Neural crest cell (in vitro differentiated cells): ENCODE results near the gene PPP1R14C. TPM values are rescaled to one million over a fixed set of nuclear protein-coding genes. Genes with fewer than 3 reads are reported as not detected.
A peak's percentile ranks its signal among the peaks of the same experiment; 100 is the strongest.

ENCODE experiments used
- DNase-seq: peaks from one replicate; pipeline ENCODE4 v3.0.0; 2021; ENCODE audit warnings: low read depth, mixed read lengths, low spot score
- H3K27ac Mint-ChIP-seq: one replicate; pipeline ENCODE4 v1.8.0; 2021; ENCODE audit warnings: mild to moderate bottlenecking, mixed read lengths; ENCODE audit not compliant: unreplicated experiment
- H3K27me3 Mint-ChIP-seq: 2 replicates; pipeline ENCODE4 v1.8.0; 2021; ENCODE audit warnings: low read depth, mild to moderate bottlenecking, mixed read lengths
- H3K36me3 Mint-ChIP-seq: 2 replicates; pipeline ENCODE4 v1.8.0; 2021; ENCODE audit warnings: low read depth, mild to moderate bottlenecking, mixed read lengths
- H3K4me1 Mint-ChIP-seq: 2 replicates; pipeline ENCODE4 v1.8.0; 2021; ENCODE audit warnings: mixed read lengths
- H3K4me3 Mint-ChIP-seq: one replicate; pipeline ENCODE4 v1.8.0; 2021; ENCODE audit warnings: mild to moderate bottlenecking, mixed read lengths
- H3K9me3 Mint-ChIP-seq: 2 replicates; pipeline ENCODE4 v1.8.0; 2021; ENCODE audit warnings: mixed read lengths
- CTCF ChIP-seq: fragments of 200-600 bp; sonication (generic); conservative IDR thresholded peaks from 2 replicates; pipeline ENCODE4 v1.5.0; 2021; ENCODE audit warnings: antibody characterized with exemption, mild to moderate bottlenecking
- total RNA-seq: library from RNA; stranded (reverse); gene quantifications from 2 replicates; pipeline ENCODE4 v1.2.1, GENCODE V29; 2021

Gene PPP1R14C
- total RNA-seq, 1 donor from 2014 or later, result 7.3 TPM

GRCh38 chr6:150248300-150248699, 105.5 kb downstream of the PPP1R14C start:
- H3K36me3 Mint-ChIP-seq, result peaks cover 12% of the 10 kb centered on the region
- H3K4me3 Mint-ChIP-seq, result no peak overlapping the region
- peaks cover 13% of the 10 kb centered on the region for H3K4me1 Mint-ChIP-seq

GRCh38 chr6:150249261-150249660, 106.4 kb downstream of the PPP1R14C start:
- H3K4me1 Mint-ChIP-seq, result peaks cover 19% of the 10 kb centered on the region
- no peak for DNase-seq
- no peak for TF ChIP-seq CTCF
- H3K27me3 Mint-ChIP-seq, result no peaks in the 10 kb centered on the region
- peaks cover 15% of the 10 kb centered on the region for H3K9me3 Mint-ChIP-seq
- H3K4me3 Mint-ChIP-seq, result no peak overlapping the region
- H3K27ac Mint-ChIP-seq, result no peak overlapping the region
- H3K36me3 Mint-ChIP-seq, result peaks cover 12% of the 10 kb centered on the region

More at GRCh38 chr6:150248300-150248699, 105.5 kb downstream of the PPP1R14C start:
- Mint-ChIP-seq H3K27ac (no peak overlapping the region), H3K9me3 (peaks cover 12% of the 10 kb centered on the region), H3K27me3 (no peaks in the 10 kb centered on the region)
- DNase-seq, result no peak
- TF ChIP-seq CTCF, result no peak

- peaks cover 12% of the 10 kb centered on the region for H3K36me3 Mint-ChIP-seq
- peak overlapping the region; percentile 8 for H3K27ac Mint-ChIP-seq
- peaks cover 19% of the 10 kb centered on the region for H3K4me1 Mint-ChIP-seq
- TF ChIP-seq CTCF, result no peak
- H3K4me3 Mint-ChIP-seq, result no peak overlapping the region
- H3K9me3 Mint-ChIP-seq, result peaks cover 15% of the 10 kb centered on the region
- no peaks in the 10 kb centered on the region for H3K27me3 Mint-ChIP-seq
- no peak for DNase-seq
These were observed 108.0 kb downstream of the PPP1R14C start for GRCh38 chr6:150250826-150251225.

- peaks cover 17% of the 10 kb centered on the region for H3K9me3 Mint-ChIP-seq
- no peak overlapping the region for H3K27ac Mint-ChIP-seq
- no peak overlapping the region for H3K4me3 Mint-ChIP-seq
- DNase-seq, result no peak
- no peaks in the 10 kb centered on the region for H3K27me3 Mint-ChIP-seq
- TF ChIP-seq CTCF, result no peak
- peaks cover 22% of the 10 kb centered on the region for H3K4me1 Mint-ChIP-seq
- peaks cover 12% of the 10 kb centered on the region for H3K36me3 Mint-ChIP-seq
These were observed 108.8 kb downstream of the PPP1R14C start for GRCh38 chr6:150251566-150252186.

GRCh38 chr6:150252714-150253444, 110.0 kb downstream of the PPP1R14C start:
- Mint-ChIP-seq H3K9me3 (peaks cover 17% of the 10 kb centered on the region), H3K27me3 (no peaks in the 10 kb centered on the region), H3K4me1 (peaks cover 25% of the 10 kb centered on the region), H3K4me3 (no peak overlapping the region), H3K36me3 (peaks cover 12% of the 10 kb centered on the region), H3K27ac (peak overlapping the region; percentile 10)
- TF ChIP-seq CTCF, result no peak
- DNase-seq, result no peak
